ENCODE data around the gene CREB3L2.

Gene CREB3L2

DNA sequence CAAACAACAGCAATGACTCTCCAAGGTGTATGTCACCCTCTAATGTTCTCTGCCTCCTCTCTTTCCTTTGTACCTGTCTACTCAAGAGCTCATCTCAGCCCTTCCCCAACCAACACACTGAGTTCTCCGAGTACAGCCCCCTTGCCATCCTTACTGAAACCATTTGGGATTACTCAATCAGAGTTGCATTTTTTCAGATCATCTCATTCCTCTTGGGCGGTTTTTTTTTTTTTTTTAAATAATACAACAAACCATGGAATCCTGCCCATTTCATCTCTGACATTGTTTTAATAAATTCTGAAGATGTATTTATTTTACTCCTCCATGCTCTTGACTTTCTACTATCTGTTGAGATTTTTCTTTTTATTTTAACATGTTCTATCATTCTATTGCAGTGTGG lies 4.2 kb upstream of the CREB3L2 start:
- TF ChIP-seq CTCF (IDR thresholded peaks at IDR 0.05; ENCODE audit: borderline replicate concordance, control extremely low read depth, extremely low read depth, insufficient read depth, missing control alignments): no peak
- DNase-seq (ENCODE audit: low spot score): no peak
- in situ Hi-C loops (cut with MboI; ENCODE audit: low sequenced_read_pairs, unreplicated experiment): loop anchor here (10.0 kb wide), 1 partner anchor 351 kb away; no protein-coding TSS in a partner anchor

- no peak for TF ChIP-seq CTCF (IDR thresholded peaks at IDR 0.05; ENCODE audit: borderline replicate concordance, control extremely low read depth, extremely low read depth, insufficient read depth, missing control alignments)
- in situ Hi-C loops (cut with MboI; ENCODE audit: low sequenced_read_pairs, unreplicated experiment): loop anchor here (5.0 to 10.0 kb wide), 2 partner anchors 98 to 350 kb away; no protein-coding TSS in a partner anchor
- no peak for DNase-seq (ENCODE audit: low spot score)
Measured at GRCh38 chr7:138004936-138005335, 3.0 kb upstream of the CREB3L2 start.

GRCh38 chr7:138004046-138004445 lies 2.2 kb upstream of the CREB3L2 start:
- in situ Hi-C loops (cut with MboI; ENCODE audit: low sequenced_read_pairs, unreplicated experiment): loop anchor here (5.0 to 10.0 kb wide), 2 partner anchors 97 to 349 kb away; no protein-coding TSS in a partner anchor
- no peak for DNase-seq (ENCODE audit: low spot score)
- no peak for TF ChIP-seq CTCF (IDR thresholded peaks at IDR 0.05; ENCODE audit: borderline replicate concordance, control extremely low read depth, extremely low read depth, insufficient read depth, missing control alignments)

DNA sequence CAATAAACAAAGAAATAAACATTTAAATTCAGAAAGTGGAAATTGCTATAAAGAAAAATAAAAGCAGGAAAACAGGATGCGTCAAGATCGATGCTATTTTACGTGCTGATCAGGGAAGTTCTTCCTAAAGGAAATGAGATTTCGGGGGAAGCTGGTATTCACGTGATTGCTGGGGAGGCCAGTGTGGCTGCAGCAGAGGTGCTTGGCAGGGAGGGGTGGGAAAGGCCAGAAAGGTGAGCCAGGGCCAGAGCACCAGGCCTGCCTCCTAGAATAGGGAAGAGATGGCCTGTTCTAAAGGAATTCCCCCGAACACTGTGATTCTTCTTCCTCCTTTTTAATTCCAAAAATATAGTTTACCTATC lies 923 bp upstream of the CREB3L2 start:
- DNase-seq (ENCODE audit: low spot score): no peak
- no peak for TF ChIP-seq CTCF (IDR thresholded peaks at IDR 0.05; ENCODE audit: borderline replicate concordance, control extremely low read depth, extremely low read depth, insufficient read depth, missing control alignments)
- in situ Hi-C loops (cut with MboI; ENCODE audit: low sequenced_read_pairs, unreplicated experiment): loop anchor here (5.0 to 10.0 kb wide), 2 partner anchors 96 to 348 kb away; no protein-coding TSS in a partner anchor

DNA sequence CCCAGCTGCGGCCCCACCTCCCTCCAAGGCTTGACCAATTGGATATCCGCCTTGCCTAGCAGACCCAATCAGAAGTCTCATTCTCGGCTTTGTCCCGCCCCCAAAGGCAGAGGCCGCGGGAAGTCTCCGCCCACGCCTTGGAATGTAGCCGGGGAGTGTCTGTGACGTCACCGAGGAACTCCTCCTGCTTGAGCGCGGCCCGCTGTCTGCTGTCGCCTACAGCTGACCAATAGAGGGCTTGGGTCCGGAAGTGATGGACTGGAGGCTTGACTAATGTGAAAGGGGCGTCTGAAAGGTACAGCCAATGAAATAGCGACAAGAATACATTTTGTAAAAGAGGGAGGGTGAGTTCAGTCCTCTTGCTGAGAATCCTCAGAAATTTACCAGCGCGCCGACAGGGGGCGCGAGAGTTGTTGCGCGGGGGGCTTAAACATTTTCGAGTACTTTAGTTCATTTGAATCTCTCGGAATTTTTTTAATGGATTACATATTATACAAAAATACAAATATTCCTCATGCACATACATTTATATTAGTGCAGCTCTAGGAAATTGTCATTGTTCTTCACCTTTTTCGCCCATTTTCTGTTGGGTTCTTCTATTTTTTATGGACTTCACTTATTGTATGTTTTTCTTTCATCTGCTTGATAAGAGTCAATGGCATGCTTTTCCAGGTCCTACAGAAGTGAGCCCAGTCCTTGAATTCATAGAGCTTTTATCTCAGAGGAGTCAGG lies 376 bp upstream of the CREB3L2 start:
- TF ChIP-seq CTCF (IDR thresholded peaks at IDR 0.05; ENCODE audit: borderline replicate concordance, control extremely low read depth, extremely low read depth, insufficient read depth, missing control alignments): peak; percentile 78
- DNase-seq (ENCODE audit: low spot score): peak; percentile 94
- in situ Hi-C loops (cut with MboI; ENCODE audit: low sequenced_read_pairs, unreplicated experiment): loop anchor here (5.0 to 10.0 kb wide), 2 partner anchors 95 to 347 kb away; no protein-coding TSS in a partner anchor

DNA sequence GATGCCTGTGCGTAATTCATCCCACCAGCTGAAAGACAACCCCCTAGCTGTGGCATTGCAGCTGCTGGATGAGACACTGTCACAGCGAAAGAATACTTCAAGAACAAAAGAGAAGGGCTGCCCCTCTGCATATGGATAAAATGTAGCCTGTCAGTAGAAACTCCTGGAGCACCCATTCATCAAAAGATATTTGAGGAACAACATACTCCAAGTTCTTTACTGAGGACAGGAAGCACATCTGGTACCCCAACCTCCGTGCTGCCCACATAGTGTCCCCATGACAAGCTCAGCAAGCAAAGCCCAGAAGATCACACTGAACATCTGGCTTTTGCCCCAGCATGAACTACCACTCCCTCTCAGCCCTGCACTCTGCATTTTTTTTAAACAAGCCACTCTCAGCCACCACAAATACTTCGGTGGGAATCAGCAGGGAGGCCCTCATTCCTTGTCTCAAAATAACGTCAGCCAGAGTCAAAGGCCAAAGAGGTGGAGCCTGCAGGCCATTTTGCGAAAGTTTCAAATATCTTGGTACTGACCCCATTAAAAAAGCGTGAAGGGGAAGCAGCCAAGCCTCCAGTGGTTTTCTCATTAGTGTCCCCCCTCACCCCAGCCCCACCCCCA lies 1.7 kb downstream of the CREB3L2 start:
- no peak for DNase-seq (ENCODE audit: low spot score)
- in situ Hi-C loops (cut with MboI; ENCODE audit: low sequenced_read_pairs, unreplicated experiment): loop anchor here (5.0 to 10.0 kb wide), 2 partner anchors 93 to 345 kb away; no protein-coding TSS in a partner anchor
- TF ChIP-seq CTCF (IDR thresholded peaks at IDR 0.05; ENCODE audit: borderline replicate concordance, control extremely low read depth, extremely low read depth, insufficient read depth, missing control alignments): no peak

All from GM13976 (cell line).